Stimulated activated CD8-positive, alpha-beta memory T cell treated with anti-CD3 and anti-CD28 coated beads, Interleukin-15, amount 100 ng/mL, for 4 hours (primary cell): ENCODE measurements around the gene CIAO3.
"Not testable (repeated sequence)": the region's sequence is repeated elsewhere in the genome, so short reads cannot be mapped to it uniquely, and the experiment has no call there.

ENCODE experiments used
- DNase-seq, 2 donors: peaks; one replicate each; pipeline ENCODE4 v3.0.0-alpha.2; 2020; ENCODE audit warnings: low read depth in 2 of 2

Gene CIAO3

DNA sequence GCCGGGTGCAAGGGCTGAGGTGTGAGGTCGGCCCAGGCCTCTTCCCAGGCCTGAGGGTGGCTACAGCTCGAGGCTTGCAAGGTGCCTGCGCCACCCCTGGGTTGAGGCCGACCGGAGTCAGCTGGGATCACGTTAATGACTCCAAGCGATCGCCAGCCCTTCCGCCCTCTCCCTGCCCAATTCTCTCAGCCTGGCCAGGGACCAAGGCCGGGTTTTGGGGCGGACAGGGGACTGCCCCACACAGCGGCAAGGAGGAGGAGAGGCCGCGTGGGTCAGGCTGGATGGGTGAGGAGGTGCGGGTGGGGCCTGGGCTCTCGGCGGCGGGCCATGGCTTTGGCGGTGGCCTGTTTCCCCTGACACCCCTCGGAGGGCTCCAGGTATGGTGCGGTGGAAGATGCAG lies 47.4 kb downstream of the CIAO3 start:
- no peak for DNase-seq

DNA sequence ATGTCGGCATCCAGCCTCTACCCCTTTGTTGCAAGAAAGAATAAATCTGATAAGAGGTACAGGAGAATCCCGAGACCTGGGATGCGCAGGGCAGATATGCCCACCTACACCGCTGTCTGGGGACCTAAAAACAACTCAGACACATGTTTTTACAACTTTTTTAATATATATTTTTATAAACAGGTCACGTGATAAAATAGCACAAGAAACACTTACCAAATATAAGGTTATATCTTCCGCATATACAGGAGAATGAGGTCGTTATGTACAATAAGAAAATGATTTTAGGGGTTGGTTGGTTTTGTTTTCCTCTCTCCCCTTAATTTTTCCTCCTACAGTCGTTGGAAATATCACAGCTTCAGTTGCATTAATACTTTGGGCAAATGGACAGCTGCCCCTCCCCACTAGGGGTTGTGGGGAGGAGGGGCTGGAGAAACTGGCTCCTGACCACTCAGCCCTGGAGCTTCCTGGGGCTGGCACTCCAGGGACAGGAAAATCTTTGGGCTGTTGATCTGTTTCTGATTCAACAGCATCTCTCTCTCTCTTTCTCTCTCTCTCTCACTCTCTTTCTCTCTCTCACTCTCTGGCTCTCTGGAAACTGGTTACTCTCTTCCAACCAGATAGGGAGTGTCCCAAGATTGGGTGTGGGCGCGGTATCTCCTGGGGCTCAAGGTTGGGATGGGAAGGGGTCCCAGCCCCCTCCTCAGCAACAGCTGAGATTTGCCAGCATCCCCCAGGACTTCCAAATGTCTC lies 48.3 kb downstream of the CIAO3 start:
- no peak for DNase-seq

DNA sequence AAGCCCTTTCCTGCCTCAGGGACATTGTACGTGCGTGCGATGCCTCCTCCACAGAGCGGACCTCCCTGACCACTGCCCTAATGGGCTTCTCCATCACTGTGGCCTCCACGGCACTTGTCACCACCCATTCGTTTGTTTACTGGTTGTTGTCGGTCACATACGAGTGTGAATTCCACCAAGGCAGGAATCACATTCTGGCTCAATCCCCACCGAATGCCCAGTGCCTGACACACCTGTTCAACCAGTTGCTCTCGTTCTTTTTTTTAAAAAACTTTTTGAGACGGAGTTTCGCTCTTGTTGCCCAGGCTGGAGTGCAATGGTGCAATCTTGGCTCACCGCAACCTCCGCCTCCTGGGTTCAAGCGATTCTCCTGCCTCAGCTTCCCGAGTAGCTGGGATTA lies 49.6 kb downstream of the CIAO3 start:
- DNase-seq: not testable (repeated sequence)

DNA sequence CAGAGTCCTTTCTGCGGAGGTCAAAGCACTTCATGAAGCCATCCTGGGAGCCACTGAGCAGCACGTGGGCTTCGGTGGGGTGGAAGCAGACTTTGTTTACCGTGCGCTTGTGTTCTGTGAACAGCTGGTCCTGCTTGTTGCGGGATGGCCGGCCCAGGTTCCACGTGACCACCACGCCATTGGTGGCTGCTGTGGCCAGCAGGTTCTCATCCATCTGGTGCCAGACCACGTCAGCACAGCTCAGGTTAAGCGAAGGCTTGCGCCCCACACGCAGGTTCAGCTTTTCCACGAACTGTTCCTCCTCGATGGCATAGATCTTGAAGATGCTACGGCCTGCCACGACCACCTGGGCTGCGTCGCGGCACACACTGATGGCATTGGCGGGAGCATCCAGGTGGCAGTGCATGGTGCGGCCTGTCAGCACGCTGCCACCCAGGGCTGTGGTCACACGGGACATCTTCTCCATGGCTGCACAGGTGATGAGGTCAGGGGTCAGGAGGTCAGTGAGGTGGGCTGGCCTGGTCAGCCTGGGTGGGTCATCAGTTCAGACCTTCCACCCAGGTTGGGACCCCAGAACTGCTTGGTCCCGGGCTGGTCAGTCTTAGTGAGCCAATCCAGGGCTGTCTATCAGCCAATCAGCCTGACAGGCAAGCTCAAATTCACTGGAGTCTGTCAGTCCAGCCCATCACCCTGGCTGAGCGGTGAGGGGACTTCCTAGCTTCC lies 51.5 kb downstream of the CIAO3 start:
- no peak for DNase-seq

DNA sequence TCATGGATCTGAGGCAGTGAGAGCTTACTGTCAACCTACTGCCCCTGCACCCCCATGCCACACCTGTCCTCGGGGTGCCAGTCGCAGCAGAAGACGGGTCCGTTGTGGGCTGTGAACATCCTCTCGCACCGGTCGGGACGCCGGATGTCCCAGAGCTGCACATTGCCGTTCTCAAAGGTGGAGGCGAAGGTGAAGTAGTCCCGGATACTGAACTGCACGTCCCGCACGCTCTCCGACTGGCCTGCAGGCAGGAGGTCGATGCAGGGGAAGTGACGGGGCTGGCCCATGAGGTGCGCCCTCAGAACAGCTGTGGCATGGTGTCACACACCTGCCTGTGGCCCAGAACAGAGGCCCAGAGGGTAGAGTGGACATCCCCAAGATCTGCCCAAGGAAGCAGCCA lies 53.3 kb downstream of the CIAO3 start:
- no peak for DNase-seq

DNA sequence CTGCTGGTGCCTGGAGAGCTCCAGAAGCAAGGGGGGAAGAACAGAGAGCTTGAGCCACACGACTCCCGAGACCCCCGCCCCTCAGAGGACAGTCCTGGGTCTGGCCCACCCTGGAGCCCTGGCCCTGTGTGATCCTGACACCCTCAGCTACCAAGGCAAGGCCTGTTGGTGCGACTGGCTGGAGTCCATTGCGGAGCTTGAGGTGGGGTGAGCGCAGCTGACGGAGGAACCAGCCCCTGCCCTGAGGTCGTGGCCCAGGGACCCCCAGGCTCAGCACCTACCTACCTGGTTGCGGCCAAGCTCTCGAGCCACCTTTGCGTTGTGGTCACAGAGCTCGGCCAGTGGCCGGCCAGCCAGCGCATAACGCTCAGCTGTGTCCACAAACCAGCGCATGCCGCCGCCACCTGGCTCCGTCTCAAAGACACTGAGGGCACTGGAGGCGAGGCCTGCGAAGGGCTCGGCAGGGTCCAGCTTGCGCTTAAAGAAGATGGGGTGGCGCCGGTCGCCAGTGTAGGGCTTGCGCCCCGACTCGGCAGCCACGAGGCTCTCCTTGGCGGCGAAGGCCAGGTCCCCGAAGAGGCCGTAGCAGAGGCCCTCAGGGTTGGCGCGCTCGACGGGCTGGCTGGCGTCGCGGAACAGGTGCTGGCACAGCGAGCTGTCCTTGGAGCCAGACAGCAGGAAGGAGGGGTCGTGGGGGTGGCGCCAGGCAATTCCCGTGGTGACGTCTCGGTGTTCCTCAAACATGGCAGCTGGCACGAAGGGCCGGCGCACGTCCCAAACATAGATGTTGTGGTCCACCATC lies 54.1 kb downstream of the CIAO3 start:
- no peak for DNase-seq

DNA sequence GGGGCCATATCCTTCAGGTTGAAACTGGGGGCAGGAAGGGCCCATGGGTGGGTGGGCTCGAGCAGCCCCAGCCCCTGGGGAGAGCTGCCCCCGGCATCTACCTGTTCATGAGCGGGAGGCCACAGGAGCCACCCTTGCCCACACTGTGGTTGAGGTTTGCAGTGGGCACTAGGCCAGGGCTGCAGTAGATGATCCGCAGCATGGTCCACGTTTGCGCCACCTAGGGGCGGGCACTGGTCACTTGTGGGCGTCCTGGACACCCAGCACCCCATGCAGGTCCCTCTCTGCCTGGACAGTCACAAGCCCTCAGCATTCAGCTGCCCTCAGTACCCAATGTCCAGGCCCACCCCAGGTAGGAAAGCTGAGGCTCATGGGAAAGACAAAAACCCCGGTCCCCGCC lies 54.8 kb downstream of the CIAO3 start:
- DNase-seq: no peak

DNA sequence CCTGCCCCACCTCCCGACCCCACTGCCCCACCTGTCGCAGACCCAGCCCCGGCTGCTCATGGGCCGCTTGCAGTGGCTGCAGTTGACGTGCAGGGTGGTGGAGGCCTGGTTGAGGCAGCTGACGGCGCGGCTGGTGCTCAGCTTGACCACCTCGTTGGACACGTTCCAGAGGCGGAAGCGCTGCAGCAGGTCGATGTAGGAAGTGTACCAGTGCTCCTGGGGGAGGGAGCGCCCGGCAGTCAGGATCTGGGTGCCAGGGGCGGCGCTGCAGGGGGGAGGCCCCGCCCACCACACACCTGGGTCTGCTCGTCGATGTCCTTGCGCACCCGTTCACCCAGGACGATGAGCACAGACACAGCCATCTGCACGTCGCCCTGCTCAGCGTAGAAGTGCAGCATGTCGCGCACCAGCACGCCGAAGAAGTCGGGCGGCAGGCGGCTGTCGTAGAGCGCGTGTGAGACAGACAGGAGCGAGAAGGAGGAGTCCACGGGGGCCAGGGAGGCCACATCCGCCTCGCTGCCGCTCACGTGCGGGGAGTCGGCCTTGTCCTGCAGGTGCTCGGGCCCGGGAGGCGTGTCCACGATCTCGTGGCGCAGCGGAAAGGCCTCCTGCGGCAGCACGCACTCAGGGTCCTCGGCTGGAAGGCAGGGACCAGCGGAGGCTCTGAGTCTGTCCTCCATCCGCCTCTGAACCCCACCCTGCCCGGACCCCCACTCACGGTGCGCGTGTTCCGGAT lies 55.7 kb downstream of the CIAO3 start:
- DNase-seq: no peak

DNA sequence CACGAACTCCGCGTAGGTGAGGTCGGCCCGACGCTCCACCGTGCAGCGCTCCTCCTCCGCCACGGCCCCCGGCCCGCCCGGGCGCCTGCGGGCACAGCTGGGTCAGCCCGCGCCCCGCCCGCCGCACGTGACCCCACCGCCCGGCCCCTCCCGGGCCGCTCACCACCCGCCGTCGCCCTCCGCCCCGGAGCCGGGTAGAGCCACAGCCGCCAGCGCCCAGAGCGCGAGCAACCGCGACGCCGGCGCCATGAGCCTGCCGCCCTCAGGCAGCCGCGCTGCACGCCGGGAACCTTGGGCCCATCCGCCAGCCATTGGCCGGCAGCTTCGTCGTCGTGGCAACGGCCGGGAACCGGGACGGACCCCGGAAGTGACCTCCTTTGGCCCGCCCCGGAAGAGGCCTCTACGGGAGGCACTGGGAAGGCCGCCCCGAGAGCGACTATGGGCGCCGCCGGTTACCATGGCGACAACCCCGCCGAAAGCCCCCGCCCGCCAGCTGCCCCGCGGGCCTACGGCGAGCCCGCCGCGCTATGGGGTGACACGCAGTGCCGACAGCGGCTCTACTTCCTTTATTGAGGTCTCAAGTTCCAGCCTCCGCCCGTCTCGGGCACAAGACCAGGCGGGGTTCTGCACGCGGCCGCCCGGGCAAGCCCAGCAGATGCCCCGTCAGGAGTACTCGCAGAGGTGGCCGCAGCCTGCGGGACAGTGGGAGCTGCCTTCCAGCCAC lies 56.6 kb downstream of the CIAO3 start, which contains the start of gene JMJD8:
JMJD8 (minus strand) TSS at position 264 of the 724 bp plus-strand sequence; CDS start at position 249, 15 bp downstream.
- DNase-seq: peak; percentile 91 to 94

DNA sequence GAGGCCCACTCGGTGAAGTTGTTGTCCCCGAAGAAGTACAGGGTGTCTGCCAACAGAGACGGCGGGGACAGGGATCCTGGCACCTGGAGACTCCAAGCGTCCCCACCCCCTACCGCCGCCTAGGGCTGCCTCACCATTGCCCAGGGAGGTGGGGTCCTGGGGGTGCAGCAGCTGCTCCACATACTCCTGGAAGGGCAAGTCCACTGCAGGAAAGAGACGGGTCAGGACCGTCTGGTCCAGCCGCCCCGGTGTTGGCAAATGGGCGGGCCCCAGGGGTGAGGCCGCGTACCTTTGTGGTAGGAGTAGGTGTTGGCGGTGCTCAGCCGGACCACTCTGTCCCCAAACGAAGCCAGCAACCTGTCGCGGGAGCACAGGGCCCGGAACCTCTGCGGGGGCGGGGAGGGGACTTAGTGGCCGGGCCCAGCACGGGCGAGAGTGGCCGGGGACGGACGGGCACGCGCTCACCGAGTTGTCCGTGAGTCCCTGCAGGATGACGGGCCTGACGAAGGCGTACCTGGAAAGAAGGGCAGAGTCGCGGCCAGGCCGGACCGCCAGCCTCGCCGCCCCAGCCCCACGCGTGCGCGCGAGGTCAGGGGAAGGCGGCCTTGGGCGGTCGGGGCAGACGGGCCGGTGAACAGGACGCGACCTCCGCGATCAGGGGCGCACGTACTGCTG lies 57.3 kb downstream of the CIAO3 start:
- no peak for DNase-seq

DNA sequence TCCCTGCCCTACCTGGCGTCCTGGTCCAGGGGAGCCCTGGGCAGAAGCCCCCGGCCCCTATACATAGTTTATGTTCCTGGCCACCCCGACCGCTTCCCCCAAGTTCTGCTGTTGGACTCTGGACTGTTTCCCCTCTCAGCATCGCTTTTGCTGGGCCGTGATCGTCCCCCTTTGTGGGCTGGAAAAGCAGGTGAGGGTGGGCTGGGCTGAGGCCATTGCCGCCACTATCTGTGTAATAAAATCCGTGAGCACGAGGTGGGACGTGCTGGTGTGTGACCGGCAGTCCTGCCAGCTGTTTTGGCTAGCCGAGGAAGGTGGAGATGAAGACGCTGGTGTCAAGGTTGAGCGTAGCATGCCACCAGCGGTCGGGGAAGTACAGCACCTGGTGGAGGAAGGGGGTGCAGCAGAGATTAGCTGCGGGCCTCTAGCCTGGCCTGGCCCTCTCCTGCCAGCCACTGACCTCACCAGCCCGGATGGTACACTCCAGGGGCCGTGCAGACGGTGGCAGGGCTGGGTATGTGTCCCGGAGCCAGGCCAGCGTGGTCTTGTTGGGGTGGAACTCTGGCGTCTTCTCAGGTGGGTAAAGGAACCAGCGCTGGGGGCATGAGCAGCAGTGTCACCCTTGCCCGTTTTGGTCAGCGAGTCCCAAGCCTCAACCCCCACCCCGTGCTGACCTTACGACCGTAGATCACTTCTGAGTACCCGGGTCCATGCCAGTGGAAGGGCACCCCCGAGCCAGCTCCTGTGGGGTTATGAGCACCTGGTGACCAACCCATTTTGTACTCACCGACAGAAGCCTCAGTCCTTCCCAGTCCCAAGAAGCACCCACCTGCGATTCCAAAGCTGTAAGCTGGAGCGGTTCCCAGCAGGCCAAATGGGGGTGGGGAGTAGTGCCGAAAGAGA lies 58.1 kb downstream of the CIAO3 start:
- DNase-seq: no peak

DNA sequence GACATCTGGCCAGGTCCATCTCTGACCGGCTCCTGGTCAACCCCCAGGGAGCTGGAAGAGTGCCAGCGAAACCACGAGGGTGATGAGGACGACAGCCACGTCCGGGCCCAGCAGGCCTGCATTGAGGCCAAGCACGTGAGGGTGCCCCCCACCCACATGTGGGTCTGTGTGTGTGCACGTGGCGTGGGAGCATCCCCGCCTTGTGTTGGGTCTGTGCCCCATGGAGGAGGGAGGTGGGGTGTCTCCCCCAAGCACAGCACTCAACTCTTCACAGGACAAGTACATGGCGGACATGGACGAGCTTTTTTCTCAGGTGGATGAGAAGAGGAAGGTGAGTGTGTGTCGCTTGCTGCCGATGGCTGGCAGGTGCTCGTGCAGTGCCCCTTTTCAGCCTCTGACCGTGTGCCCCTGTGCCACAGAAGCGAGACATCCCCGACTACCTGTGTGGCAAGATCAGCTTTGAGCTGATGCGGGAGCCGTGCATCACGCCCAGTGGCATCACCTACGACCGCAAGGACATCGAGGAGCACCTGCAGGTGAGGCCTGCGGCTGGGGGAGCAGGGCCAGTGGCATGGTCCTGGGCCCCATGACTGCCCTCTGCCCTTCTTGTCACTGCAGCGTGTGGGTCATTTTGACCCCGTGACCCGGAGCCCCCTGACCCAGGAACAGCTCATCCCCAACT lies 58.9 kb downstream of the CIAO3 start:
- DNase-seq: no peak

DNA sequence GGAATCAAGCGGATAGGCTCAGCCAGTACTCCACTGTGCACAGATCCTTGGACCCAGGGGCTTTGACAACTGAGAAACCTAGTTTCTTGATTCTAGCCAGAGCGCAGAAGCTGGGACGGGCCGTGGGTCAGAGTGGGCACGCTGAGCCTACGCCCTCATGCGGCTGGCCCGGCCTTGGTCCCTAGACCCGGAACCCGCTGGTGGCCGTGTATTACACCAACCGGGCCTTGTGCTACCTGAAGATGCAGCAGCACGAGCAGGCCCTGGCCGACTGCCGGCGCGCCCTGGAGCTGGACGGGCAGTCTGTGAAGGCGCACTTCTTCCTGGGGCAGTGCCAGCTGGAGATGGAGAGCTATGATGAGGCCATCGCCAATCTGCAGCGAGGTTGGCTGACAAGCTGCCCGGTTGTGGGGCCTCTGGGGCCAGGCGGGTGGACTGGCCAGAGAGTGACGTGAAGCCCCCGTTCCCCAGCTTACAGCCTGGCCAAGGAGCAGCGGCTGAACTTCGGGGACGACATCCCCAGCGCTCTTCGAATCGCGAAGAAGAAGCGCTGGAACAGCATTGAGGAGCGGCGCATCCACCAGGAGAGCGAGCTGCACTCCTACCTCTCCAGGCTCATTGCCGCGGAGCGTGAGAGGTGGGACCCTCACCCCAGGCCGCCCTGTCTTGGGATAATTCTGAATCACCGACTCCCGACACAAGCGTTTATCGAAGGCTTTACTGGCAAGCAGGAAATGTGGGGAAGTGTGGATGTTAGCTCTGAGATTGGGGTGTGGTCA lies 59.6 kb downstream of the CIAO3 start:
- DNase-seq: no peak

DNA sequence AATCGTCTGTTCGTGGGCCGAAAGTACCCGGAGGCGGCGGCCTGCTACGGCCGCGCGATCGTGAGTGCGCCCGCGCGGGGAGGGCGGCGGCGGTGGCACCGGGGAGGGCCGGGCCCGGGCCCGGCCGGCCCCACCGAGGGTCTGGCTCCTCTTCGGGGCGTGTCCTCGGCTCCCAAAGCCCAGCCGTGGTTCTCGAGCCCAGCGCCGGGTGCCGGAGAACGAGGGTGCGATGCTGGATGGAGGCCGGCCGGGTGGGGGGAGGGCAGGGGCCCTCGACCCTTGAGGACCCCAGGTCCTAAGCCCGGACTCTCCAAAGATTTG lies 60.2 kb downstream of the CIAO3 start:
- DNase-seq: no peak

DNA sequence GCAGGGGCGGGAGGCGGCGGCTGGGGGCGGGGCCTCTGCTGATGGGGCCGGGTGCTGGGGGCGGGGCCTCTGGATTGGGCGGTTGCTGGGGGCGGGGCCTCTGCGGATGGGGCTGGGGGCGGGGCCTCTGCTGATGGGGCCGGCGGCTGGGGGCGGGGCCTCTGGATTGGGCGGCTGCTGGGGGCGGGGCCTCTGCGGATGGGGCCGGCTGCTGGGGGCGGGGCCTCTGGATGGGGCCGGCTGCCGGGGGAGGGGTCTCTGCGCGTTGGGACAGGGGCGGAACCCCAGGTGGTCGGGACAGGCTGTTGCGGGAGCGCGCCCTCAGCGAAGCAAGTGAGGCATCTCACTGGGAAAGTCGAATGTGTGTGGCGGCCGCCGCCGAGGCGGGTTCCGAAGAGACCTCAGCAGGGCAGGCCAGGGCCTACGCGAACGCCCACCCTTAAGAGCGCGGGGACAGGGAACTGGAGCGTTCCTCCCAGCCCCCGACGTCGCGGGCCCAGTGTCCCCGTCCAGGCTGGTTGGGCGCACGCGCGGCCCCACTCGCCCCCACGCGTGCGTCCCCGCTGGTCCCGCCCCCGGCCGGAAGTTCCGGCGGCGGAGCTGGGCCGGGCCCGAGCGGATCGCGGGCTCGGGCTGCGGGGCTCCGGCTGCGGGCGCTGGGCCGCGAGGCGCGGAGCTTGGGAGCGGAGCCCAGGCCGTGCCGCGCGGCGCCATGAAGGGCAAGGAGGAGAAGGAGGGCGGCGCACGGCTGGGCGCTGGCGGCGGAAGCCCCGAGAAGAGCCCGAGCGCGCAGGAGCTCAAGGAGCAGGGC lies 60.8 kb downstream of the CIAO3 start, which contains the start of gene STUB1:
STUB1 (plus strand) TSS at position 597 of the 811 bp plus-strand sequence; CDS start at position 713, 116 bp downstream.
- peak; percentile 68 to 75 for DNase-seq
